Body of pancreas (tissue), 4 donors: ENCODE measurements around the gene WNT3. TPM values are rescaled to one million over a fixed set of nuclear protein-coding genes. Genes with fewer than 3 reads are reported as not detected.
"Not testable (repeated sequence)": the region's sequence is repeated elsewhere in the genome, so short reads cannot be mapped to it uniquely, and the experiment has no call there.

Experiments
- ATAC-seq: fragments of 150-250 bp; one replicate; pipeline ENCODE4 v1.9.1; 2016
- DNase-seq, 4 donors: peaks; one replicate each; pipeline ENCODE4 v3.0.0-alpha.2; 2019
- H3K27ac ChIP-seq, 4 donors: fragments of 200-600 bp; sonication (generic); 1 replicate in 3 of 4; 2 replicates in 1 of 4; pipeline versions ENCODE4 v1.5.1 to v1.6.1; 2016 to 2019; ENCODE audit warnings: mild to moderate bottlenecking in 1 of 4, mixed read lengths in 1 of 4, moderate library complexity in 1 of 4
- H3K27me3 ChIP-seq, 2 donors: fragments of 200-600 bp; sonication (generic); one replicate each; pipeline ENCODE4 v1.6.0; 2016; ENCODE audit warnings: mild to moderate bottlenecking in 1 of 2
- H3K36me3 ChIP-seq, 2 donors: fragments of 200-600 bp; sonication (generic); replicated peaks in 1 of 2; 2 replicates each; pipeline ENCODE4 v1.5.1; 2016; ENCODE audit warnings: low read depth in 2 of 2; ENCODE audit not compliant: insufficient read depth in 1 of 2
- H3K4me1 ChIP-seq: fragments of 200-600 bp; sonication (generic); one replicate; pipeline ENCODE4 v1.6.0; 2016
- H3K4me3 ChIP-seq, 2 donors: fragments of 200-600 bp; sonication (generic); 1 replicate in 1 of 2; 2 replicates in 1 of 2; pipeline ENCODE4 v1.5.1; 2016 to 2019
- H3K9me3 ChIP-seq, 3 donors: fragments of 200-600 bp; sonication (generic); 1 replicate in 2 of 3; 2 replicates in 1 of 3; pipeline ENCODE4 v1.5.1; 2016
- POLR2A ChIP-seq, 3 donors: fragments of 450-650 bp; IDR thresholded peaks; one replicate each; pipeline ENCODE4 v1.6.1; 2016; ENCODE audit warnings: antibody characterized with exemption in 3 of 3, mild to moderate bottlenecking in 2 of 3
- WGBS, 2 donors: methylation state at CpG; one replicate each; pipeline ENCODE4 v1.1.5; 2017; 5-methylcytosine and 5-hydroxymethylcytosine counted together
- intact Hi-C: fragments of 100-400 bp; cut with DNase I; formaldehyde crosslinking; loops from one replicate; pipeline ENCODE4 v1.15.1; 2023
- total RNA-seq, 2 donors: library from RNA; depleted of rRNA; stranded (reverse); fragments of >200 nt; gene quantifications; one replicate each; pipeline ENCODE4 v1.1.0, GENCODE V29; 2016
- TF ChIP-seq, protein P1 (sequence below), 7 experiments: fragments of 450-650 bp in 4 of 7; fragments of 200-600 bp in 3 of 7; sonication (generic) in 3 of 7; IDR thresholded peaks; one replicate each; pipeline ENCODE4 v1.5.1; 2016 to 2019; ENCODE audit warnings: antibody characterized with exemption in 7 of 7

Gene WNT3
- total RNA-seq, 2 donors from 2014 or later, result 0.26 to 1.6 TPM

DNA sequence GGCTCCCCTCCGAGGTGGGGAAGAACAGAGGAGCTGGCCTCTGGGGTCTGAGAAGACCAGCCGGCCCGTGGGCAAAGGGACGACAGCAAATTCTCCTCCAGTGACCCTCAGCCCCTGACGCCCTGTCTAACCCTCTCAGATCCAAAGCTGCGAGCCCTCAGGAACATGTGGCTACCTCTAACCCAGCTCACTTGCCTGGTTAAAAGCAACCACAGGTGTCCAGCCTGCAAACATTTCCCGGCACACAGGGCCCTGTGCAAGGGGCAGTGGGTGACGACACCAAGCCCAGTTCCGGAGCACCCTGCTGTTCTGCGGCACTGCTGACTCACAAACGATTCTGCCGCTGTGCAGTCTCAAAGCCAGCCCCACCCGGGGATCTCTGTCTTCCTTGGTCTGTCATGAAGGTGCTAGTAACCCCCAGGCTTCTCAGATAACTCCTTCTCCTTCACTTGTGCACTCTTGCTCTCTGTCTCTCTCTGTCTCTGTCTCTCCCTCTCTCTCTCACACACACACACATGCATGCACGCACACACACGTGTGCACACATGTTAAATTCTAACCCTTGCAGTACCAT lies 23.0 kb downstream of the WNT3 start:
- Histone ChIP-seq H3K9me3 (no peaks in the 10 kb centered on the region), H3K27me3 (no peaks in the 10 kb centered on the region), H3K4me3 (no peak overlapping the region), H3K4me1 (no peaks in the 10 kb centered on the region), H3K27ac (no peak overlapping the region), H3K36me3 (no peaks in the 10 kb centered on the region)
- 48 to 53% methylated on average over 11 to 15 of the region's 15 CpGs for WGBS, 2 donors
- no peak for ATAC-seq
- TF ChIP-seq, protein P1, sequence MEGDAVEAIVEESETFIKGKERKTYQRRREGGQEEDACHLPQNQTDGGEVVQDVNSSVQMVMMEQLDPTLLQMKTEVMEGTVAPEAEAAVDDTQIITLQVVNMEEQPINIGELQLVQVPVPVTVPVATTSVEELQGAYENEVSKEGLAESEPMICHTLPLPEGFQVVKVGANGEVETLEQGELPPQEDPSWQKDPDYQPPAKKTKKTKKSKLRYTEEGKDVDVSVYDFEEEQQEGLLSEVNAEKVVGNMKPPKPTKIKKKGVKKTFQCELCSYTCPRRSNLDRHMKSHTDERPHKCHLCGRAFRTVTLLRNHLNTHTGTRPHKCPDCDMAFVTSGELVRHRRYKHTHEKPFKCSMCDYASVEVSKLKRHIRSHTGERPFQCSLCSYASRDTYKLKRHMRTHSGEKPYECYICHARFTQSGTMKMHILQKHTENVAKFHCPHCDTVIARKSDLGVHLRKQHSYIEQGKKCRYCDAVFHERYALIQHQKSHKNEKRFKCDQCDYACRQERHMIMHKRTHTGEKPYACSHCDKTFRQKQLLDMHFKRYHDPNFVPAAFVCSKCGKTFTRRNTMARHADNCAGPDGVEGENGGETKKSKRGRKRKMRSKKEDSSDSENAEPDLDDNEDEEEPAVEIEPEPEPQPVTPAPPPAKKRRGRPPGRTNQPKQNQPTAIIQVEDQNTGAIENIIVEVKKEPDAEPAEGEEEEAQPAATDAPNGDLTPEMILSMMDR (IDR thresholded peaks at IDR 0.05), result no peak
- TF ChIP-seq POLR2A (IDR thresholded peaks at IDR 0.05), result no peak
- DNase-seq, result peak in 1 of 4 donors; percentile 51
- intact Hi-C loops, result no loop called here

DNA sequence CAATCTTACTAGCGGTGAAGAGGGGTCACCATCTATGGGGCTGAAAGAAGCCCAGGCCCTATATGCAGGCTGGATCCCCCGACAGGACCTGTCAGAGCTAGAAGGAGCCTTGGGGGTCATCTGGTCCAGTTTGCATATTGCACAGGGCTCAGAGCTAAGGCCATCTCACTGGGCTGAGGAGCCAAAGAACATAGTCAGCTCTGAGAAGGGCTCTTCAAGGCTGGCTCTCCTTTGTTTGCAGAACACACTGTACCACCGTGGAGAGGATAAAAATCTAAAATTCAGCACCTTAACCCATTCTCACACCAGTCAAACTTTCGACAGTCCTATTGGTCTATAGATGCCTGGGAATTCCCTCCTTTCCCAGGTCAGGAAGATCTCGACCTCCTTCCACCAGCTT lies 24.2 kb downstream of the WNT3 start:
- H3K27me3 ChIP-seq, result no peaks in the 10 kb centered on the region
- intact Hi-C loops, result no loop called here
- no peak overlapping the region for H3K4me3 ChIP-seq
- no peak for TF ChIP-seq POLR2A (IDR thresholded peaks at IDR 0.05)
- TF ChIP-seq, protein P1 (IDR thresholded peaks at IDR 0.05), result no peak
- H3K36me3 ChIP-seq, result no peaks in the 10 kb centered on the region
- 71 to 72% methylated on average over 5 of the region's 5 CpGs for WGBS, 2 donors
- DNase-seq, result no peak
- H3K9me3 ChIP-seq, result no peaks in the 10 kb centered on the region
- no peaks in the 10 kb centered on the region for H3K4me1 ChIP-seq
- ATAC-seq, result no peak
- no peak overlapping the region for H3K27ac ChIP-seq

DNA sequence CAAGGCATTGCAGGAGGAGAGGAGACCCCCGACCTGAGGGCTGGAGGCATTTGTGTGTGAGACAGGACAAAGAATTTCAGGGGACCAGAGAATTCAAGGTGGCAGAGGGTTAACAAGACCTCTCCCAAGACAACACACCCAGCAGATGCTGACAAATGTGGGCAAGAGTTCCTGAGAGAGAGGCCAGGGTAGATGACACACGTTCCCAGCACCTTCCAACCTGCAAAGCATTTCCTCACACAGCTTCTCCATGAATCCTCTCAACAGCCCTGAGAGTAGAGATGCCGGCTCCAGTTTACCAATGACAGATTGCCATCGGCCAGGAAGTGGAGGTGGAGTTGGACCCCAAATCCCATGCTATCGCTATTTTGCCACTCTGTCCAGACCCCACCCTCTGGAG lies 25.0 kb downstream of the WNT3 start:
- no peak for ATAC-seq
- Histone ChIP-seq H3K27me3 (no peaks in the 10 kb centered on the region), H3K4me1 (no peaks in the 10 kb centered on the region), H3K9me3 (no peaks in the 10 kb centered on the region), H3K36me3 (no peaks in the 10 kb centered on the region), H3K27ac (no peak overlapping the region), H3K4me3 (no peak overlapping the region)
- intact Hi-C loops, result no loop called here
- WGBS, 2 donors, result 64 to 68% methylated on average over 4 to 5 of the region's 5 CpGs
- no peak for TF ChIP-seq POLR2A (IDR thresholded peaks at IDR 0.05)
- TF ChIP-seq, protein P1 (IDR thresholded peaks at IDR 0.05), result no peak
- DNase-seq, result no peak

DNA sequence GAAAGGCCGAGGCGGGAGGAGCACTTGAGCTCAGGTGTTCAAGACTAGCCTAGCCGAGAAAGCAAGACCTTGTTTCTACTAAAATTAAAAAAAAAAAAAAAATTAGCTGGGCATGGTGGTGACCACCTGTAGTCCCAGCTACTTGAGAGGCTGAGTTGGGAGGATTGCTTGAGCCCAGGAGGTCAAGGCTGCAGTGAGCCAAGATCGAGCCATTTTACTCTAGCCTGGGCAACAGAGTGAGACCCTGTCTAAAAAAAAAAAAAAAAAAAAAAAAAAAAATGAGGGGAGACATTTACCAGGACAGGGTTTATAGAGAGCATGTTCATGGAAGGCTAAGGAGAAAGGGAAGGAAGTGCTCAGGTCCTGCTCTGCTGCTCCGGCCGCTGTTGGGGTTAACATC lies 25.5 kb downstream of the WNT3 start:
- ATAC-seq, H3K4me1 ChIP-seq, H3K27me3 ChIP-seq, intact Hi-C loops, H3K36me3 ChIP-seq, H3K4me3 ChIP-seq, DNase-seq, H3K27ac ChIP-seq, H3K9me3 ChIP-seq: not testable (repeated sequence)
- WGBS, 2 donors, result 85 to 90% methylated on average over 6 of the region's 6 CpGs

DNA sequence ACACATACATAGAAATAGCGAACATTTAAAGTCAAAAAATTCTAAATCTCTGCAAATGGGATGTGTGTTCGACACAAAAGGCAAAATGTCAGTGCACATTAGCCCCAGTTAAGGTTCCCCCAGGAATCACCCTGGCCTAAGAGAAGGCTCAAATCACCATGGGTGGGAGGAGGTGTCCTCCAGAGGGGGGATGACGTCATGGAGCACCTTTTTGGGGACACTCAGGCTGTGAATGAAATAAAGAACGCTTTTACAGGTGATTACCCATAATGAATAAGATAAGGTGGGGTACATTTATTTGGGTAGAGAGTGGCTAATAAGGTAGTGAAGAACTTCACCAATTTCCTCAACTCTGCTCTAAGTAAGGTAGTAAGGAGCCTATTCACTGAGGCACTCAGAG lies 26.4 kb downstream of the WNT3 start:
- ATAC-seq (no peak), DNase-seq (no peak)
- TF ChIP-seq POLR2A (IDR thresholded peaks at IDR 0.05), result no peak
- TF ChIP-seq, protein P1 (IDR thresholded peaks at IDR 0.05), result no peak
- Histone ChIP-seq H3K4me3 (no peak overlapping the region), H3K27ac (no peak overlapping the region), H3K4me1 (no peaks in the 10 kb centered on the region), H3K36me3 (no peaks in the 10 kb centered on the region), H3K9me3 (no peaks in the 10 kb centered on the region), H3K27me3 (no peaks in the 10 kb centered on the region)
- intact Hi-C loops, result no loop called here
- 64 to 69% methylated on average over 4 of the region's 4 CpGs for WGBS, 2 donors
